OCI-LY3 (cell line): ENCODE results near the gene OR56A4.
"Not testable (repeated sequence)": the region's sequence is repeated elsewhere in the genome, so short reads cannot be mapped to it uniquely, and the experiment has no call there.

Experiments
- H2AFZ ChIP-seq: fragments of 200-600, 300-600 bp; shearing (Covaris generic); 2 replicates; pipeline ENCODE4 v1.6.0; 2014; ENCODE audit warnings: antibody characterized with exemption, low read depth, low read length
- H3K27ac ChIP-seq: fragments of 200-600, 300-600 bp; sonication (generic); 2 replicates; pipeline ENCODE4 v1.5.1; 2014; ENCODE audit warnings: mild to moderate bottlenecking, low read length, moderate library complexity, mixed read lengths
- H3K27me3 ChIP-seq: fragments of 200-600, 300-600 bp; sonication (generic); 2 replicates; pipeline ENCODE4 v1.6.1; 2014; ENCODE audit warnings: low read depth, low read length, mixed read lengths
- H3K36me3 ChIP-seq: fragments of 200-600, 300-600 bp; sonication (generic); replicated peaks from 2 replicates; pipeline ENCODE3; 2014; ENCODE audit warnings: low read depth, low read length, mixed read lengths
- H3K4me1 ChIP-seq: fragments of 300-600, 200-600 bp; sonication (generic); 2 replicates; pipeline ENCODE4 v1.6.1; 2014; ENCODE audit warnings: low read length, mixed read lengths
- H3K4me2 ChIP-seq: fragments of 200-600, 300-600 bp; sonication (generic); 2 replicates; pipeline ENCODE4 v1.6.1; 2014; ENCODE audit warnings: low read length, mixed read lengths
- H3K4me3 ChIP-seq: fragments of 300-600, 200-600 bp; sonication (generic); 2 replicates; pipeline ENCODE4 v1.5.1; 2014; ENCODE audit warnings: antibody characterized with exemption, mild to moderate bottlenecking, low read length, moderate library complexity
- H3K79me2 ChIP-seq: fragments of 300-600, 200-600 bp; shearing (Covaris generic); 2 replicates; pipeline ENCODE4 v1.6.1; 2014; ENCODE audit warnings: mild to moderate bottlenecking, low read length, mixed read lengths
- H3K9ac ChIP-seq: fragments of 300-600, 200-600 bp; shearing (Covaris generic); 2 replicates; pipeline ENCODE4 v1.6.0; 2014; ENCODE audit warnings: mild to moderate bottlenecking, low read length, moderate library complexity
- H3K9me3 ChIP-seq: fragments of 200-600, 300-600 bp; shearing (Covaris generic); 2 replicates; pipeline ENCODE4 v1.6.1; 2014; ENCODE audit warnings: low read length, mixed read lengths; ENCODE audit not compliant: insufficient read depth
- H4K20me1 ChIP-seq: fragments of 200-600, 300-600 bp; sonication (generic); 2 replicates; pipeline ENCODE4 v1.6.1; 2016; ENCODE audit warnings: low read length, mixed read lengths; ENCODE audit not compliant: insufficient read depth
- CTCF ChIP-seq: fragments of 200-600, 300-600 bp; sonication (generic); IDR thresholded peaks from 2 replicates; pipeline ENCODE4 v1.5.1; 2014; ENCODE audit warnings: antibody characterized with exemption, low read length, low read depth
- EZH2phosphoT487 ChIP-seq: fragments of 200-600 bp; shearing (Covaris generic); IDR thresholded peaks from 2 replicates; pipeline ENCODE4 v1.6.1; 2018; ENCODE audit warnings: antibody characterized with exemption, mixed run types, low read depth

Gene OR56A4

DNA sequence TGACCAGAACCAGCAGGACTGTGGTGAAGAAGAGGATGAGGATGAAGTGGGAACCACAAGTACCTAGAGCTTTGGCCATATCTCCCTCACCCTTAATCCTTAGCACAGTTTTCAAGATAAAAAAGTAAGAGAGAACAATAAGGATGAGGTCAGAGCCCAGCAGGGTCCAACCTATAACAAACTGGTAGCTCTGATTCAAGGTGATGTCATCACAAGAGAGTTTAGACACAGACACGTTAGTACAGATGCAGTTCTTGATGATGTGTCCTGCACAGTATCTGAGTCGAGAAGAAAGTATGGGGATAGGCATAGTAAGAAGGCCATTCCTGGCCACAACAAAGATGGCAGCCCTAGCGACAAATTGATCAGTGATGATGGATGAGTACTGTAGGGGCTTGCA is 39.0 kb downstream of the OR56A4 start:
- no peak overlapping the region for H3K4me2 ChIP-seq
- H3K79me2 ChIP-seq = no peaks in the 10 kb centered on the region
- H3K36me3 ChIP-seq = no peaks in the 10 kb centered on the region
- H3K4me1 ChIP-seq = no peaks in the 10 kb centered on the region
- H2AFZ ChIP-seq = no peak overlapping the region
- H4K20me1 ChIP-seq = no peaks in the 10 kb centered on the region
- peaks cover 19% of the 10 kb centered on the region for H3K27me3 ChIP-seq
- H3K4me3 ChIP-seq = no peak overlapping the region
- H3K9ac ChIP-seq = no peak overlapping the region
- no peak for TF ChIP-seq CTCF
- no peak for TF ChIP-seq EZH2phosphoT487
- no peak overlapping the region for H3K27ac ChIP-seq
- H3K9me3 ChIP-seq = no peaks in the 10 kb centered on the region

- Histone ChIP-seq H3K9me3 (no peaks in the 10 kb centered on the region), H3K4me2 (no peak overlapping the region), H3K4me1 (no peaks in the 10 kb centered on the region), H4K20me1 (no peaks in the 10 kb centered on the region), H3K27me3 (peaks cover 17% of the 10 kb centered on the region), H2AFZ (no peak overlapping the region), H3K27ac (no peak overlapping the region), H3K9ac (no peak overlapping the region), H3K79me2 (no peaks in the 10 kb centered on the region), H3K4me3 (no peak overlapping the region), H3K36me3 (no peaks in the 10 kb centered on the region)
- TF ChIP-seq EZH2phosphoT487 (no peak), CTCF (no peak)
Observed at GRCh38 chr11:5966958-5967357, 39.8 kb downstream of the OR56A4 start.

DNA sequence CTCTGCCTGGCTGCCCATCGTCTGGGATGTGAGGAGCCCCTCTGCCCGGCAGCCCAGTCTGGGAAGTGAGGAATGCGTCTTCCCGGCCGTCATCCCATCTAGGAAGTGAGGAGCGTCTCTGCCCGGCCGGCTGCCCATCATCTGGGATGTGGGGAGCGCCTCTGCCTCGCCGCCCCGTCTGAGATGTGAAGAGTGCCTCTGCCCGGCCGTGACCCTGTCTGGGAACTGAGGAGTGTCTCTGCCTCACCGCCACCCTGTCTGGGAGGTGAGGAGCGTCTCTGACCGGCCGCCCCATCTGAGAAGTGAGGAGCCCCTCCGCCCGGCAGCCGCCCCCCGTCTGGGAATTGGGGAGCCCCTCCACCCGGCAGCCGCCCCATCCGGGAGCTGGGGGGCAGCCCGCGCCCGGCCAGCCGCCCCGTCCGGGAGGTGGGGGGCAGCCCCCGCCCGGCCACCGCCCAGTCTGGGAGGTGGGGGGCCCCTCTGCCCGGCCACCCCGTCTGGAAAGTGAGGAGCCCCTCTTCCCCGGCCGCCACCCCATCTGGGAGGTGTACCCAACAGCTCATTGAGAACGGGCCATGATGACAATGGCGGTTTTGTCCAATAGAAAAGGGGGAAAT is 45.9 kb downstream of the OR56A4 start:
- H3K79me2 ChIP-seq, H2AFZ ChIP-seq, H3K4me1 ChIP-seq, H3K9ac ChIP-seq, H4K20me1 ChIP-seq, H3K27ac ChIP-seq, H3K4me3 ChIP-seq, H3K27me3 ChIP-seq, H3K9me3 ChIP-seq, H3K4me2 ChIP-seq, H3K36me3 ChIP-seq: not testable (repeated sequence)

GRCh38 chr11:5955586-5955985 is 51.2 kb downstream of the OR56A4 start:
- H3K4me2 ChIP-seq = no peak overlapping the region
- H3K79me2 ChIP-seq = no peaks in the 10 kb centered on the region
- no peak overlapping the region for H2AFZ ChIP-seq
- no peak overlapping the region for H3K4me3 ChIP-seq
- H3K9ac ChIP-seq = no peak overlapping the region
- no peaks in the 10 kb centered on the region for H4K20me1 ChIP-seq
- no peaks in the 10 kb centered on the region for H3K27me3 ChIP-seq
- TF ChIP-seq CTCF = no peak
- no peak for TF ChIP-seq EZH2phosphoT487
- H3K36me3 ChIP-seq = no peaks in the 10 kb centered on the region
- no peak overlapping the region for H3K27ac ChIP-seq
- H3K4me1 ChIP-seq = no peaks in the 10 kb centered on the region
- no peaks in the 10 kb centered on the region for H3K9me3 ChIP-seq
